K562 (cell line): ENCODE measurements around the gene NCOA3. TPM values are rescaled to one million over a fixed set of nuclear protein-coding genes. Genes with fewer than 3 reads are reported as not detected.
A peak's percentile ranks its signal among the peaks of the same experiment; 100 is the strongest.

Experiments used
- ATAC-seq: fragments of 200-7000 bp; cut with Tn5 transposase; 3 replicates; pipeline ENCODE4 v1.9.1; 2020; ENCODE audit warnings: moderate library complexity
- BruUV-seq: library from RNA; stranded (reverse); fragments of 400-500 nt; replicated peaks from 2 replicates; lab custom pipeline; 2021; lab: Mats Ljungman, UMichigan
- CTCF ChIA-PET: fragments of 300-600 bp; formaldehyde crosslinking; extraction: SDS; loops from one replicate; lab custom pipeline; 2021; ENCODE audit warnings: low intra/inter-chr PET ratio; lab: Yijun Ruan, JAX
- POLR2A ChIA-PET: fragments of 300-600, 350-650 bp; sonication (Branson Sonifier 250); formaldehyde crosslinking; extraction: SDS; loops from one replicate; lab custom pipeline; 2021; ENCODE audit warnings: antibody characterized with exemption, inconsistent platforms; lab: Yijun Ruan, JAX
- DNase-seq, 4 experiments: peaks; one replicate each; pipeline versions ENCODE4 v3.0.0 to v3.0.0-alpha.2; 2011 to 2018; ENCODE audit warnings: low spot score in 3 of 4, mixed read lengths in 3 of 4; ENCODE audit errors: extremely low read depth in 1 of 4
- FAIRE-seq: peaks from 2 replicates; lab custom pipeline; 2011; peaks lifted over from hg19 to GRCh38; lab: Jason Lieb, UNC
- H2AFZ ChIP-seq: 2 replicates; pipeline ENCODE4 v1.6.0; 2011; ENCODE audit warnings: low read depth, low read length, control low read depth, inconsistent platforms
- H3K27ac ChIP-seq: fragments of 200-600 bp; 3 replicates; pipeline ENCODE4 v1.8.0; 2011; ENCODE audit warnings: low read depth, mild to moderate bottlenecking, control low read depth, inconsistent platforms, low read length, moderate library complexity, mixed read lengths; ENCODE audit errors: extremely low read depth
- H3K27me3 ChIP-seq, 2 experiments: fragments of 300-600 bp in 1 of 2; 2 replicates in 1 of 2; 3 replicates in 1 of 2; pipeline versions ENCODE4 v1.6.0 to v1.8.0; 2011; ENCODE audit warnings: inconsistent platforms in 2 of 2, low read length in 2 of 2, mild to moderate bottlenecking in 1 of 2, mixed read lengths in 1 of 2, moderate library complexity in 1 of 2; ENCODE audit not compliant: control insufficient read depth in 2 of 2, insufficient read depth in 2 of 2
- H3K36me3 ChIP-seq: fragments of 300-600 bp; 3 replicates; pipeline ENCODE4 v1.8.0; 2011; ENCODE audit warnings: mild to moderate bottlenecking, low read length, inconsistent platforms; ENCODE audit not compliant: control insufficient read depth, insufficient read depth
- H3K4me1 ChIP-seq, 2 experiments: fragments of 200-600 bp in 1 of 2; replicated peaks in 1 of 2; 2 replicates in 1 of 2; 3 replicates in 1 of 2; pipeline versions ENCODE4 v1.5.1 to v1.8.0; 2011; ENCODE audit warnings: inconsistent platforms in 2 of 2, low read length in 2 of 2, mild to moderate bottlenecking in 1 of 2, mixed read lengths in 1 of 2, moderate library complexity in 1 of 2; ENCODE audit not compliant: control insufficient read depth in 2 of 2, insufficient read depth in 2 of 2
- H3K4me2 ChIP-seq: 2 replicates; pipeline ENCODE4 v1.6.1; 2011; ENCODE audit warnings: low read length, control low read depth, inconsistent platforms, mixed read lengths; ENCODE audit not compliant: insufficient read depth
- H3K4me3 ChIP-seq: fragments of 200-600 bp; sonication (generic), shearing (Covaris generic); 2 replicates; pipeline ENCODE4 v1.5.1; 2016; ENCODE audit warnings: control low read depth, inconsistent platforms
- H3K79me2 ChIP-seq: fragments of 200-600 bp; 3 replicates; pipeline ENCODE4 v1.8.0; 2011; ENCODE audit warnings: low read length, inconsistent platforms; ENCODE audit not compliant: control insufficient read depth, insufficient read depth
- H3K9ac ChIP-seq, 2 experiments: 2 replicates each; pipeline versions ENCODE4 v1.6.0 to v1.6.1; 2011; ENCODE audit warnings: low read depth in 2 of 2, low read length in 2 of 2, control low read depth in 1 of 2, inconsistent platforms in 1 of 2, mild to moderate bottlenecking in 1 of 2, mixed read lengths in 1 of 2; ENCODE audit not compliant: insufficient read depth in 1 of 2
- H3K9me1 ChIP-seq: one replicate; pipeline ENCODE4 v1.6.0; 2011; ENCODE audit warnings: inconsistent platforms, mild to moderate bottlenecking, low read length, moderate library complexity; ENCODE audit not compliant: control insufficient read depth, insufficient read depth
- H3K9me3 ChIP-seq: replicated peaks from 2 replicates; pipeline ENCODE4 v1.5.1; 2011; ENCODE audit warnings: low read depth, low read length, inconsistent platforms; ENCODE audit not compliant: control insufficient read depth, insufficient read depth
- H4K20me1 ChIP-seq: replicated peaks from 2 replicates; pipeline ENCODE4 v1.6.1; 2011; ENCODE audit warnings: low read length, inconsistent platforms, mixed read lengths; ENCODE audit not compliant: control insufficient read depth, insufficient read depth
- BRCA1 ChIP-seq, 2 experiments: fragments of 450-650 bp in 1 of 2; sonication (generic) in 1 of 2; formaldehyde crosslinking in 1 of 2; IDR thresholded peaks; 2 replicates each; pipeline versions ENCODE4 v1.5.0 to v1.6.1; 2017 to 2020; ENCODE audit warnings: mild to moderate bottlenecking in 1 of 2, missing genetic modification reagents in 1 of 2
- C11orf30 ChIP-seq: fragments of 450-650 bp; IDR thresholded peaks from 2 replicates; pipeline ENCODE4 v1.6.1; 2016; ENCODE audit warnings: low read depth, mild to moderate bottlenecking
- EWSR1 ChIP-seq: fragments of 450-650 bp; IDR thresholded peaks from 2 replicates; pipeline ENCODE4 v1.6.1; 2018; ENCODE audit warnings: borderline replicate concordance, mild to moderate bottlenecking, low read depth, moderate library complexity; ENCODE audit not compliant: partially characterized antibody
- GATAD2A ChIP-seq: fragments of 450-650 bp; IDR thresholded peaks from 2 replicates; pipeline ENCODE4 v1.6.1; 2017
- NBN ChIP-seq: fragments of 450-650 bp; IDR thresholded peaks from 2 replicates; pipeline ENCODE4 v1.6.1; 2016; ENCODE audit warnings: low read depth, mild to moderate bottlenecking
- RBBP5 ChIP-seq: fragments of 200-600 bp; sonication (generic); IDR thresholded peaks from 2 replicates; pipeline ENCODE4 v1.6.1; 2012; ENCODE audit warnings: borderline replicate concordance, mild to moderate bottlenecking, low read length, control low read depth, inconsistent platforms; ENCODE audit not compliant: insufficient read depth, poor library complexity, severe bottlenecking
- RFX1 ChIP-seq: fragments of 450-650 bp; IDR thresholded peaks from 2 replicates; pipeline ENCODE4 v1.6.1; 2016; ENCODE audit warnings: mild to moderate bottlenecking, moderate library complexity
- SAFB2 ChIP-seq: fragments of 200-400 bp; formaldehyde crosslinking; IDR thresholded peaks from 2 replicates; pipeline ENCODE4 v1.6.1; 2018; ENCODE audit warnings: borderline replicate concordance, low read length, low read depth, moderate library complexity; ENCODE audit not compliant: severe bottlenecking
- TGIF2 ChIP-seq: sonication (generic); formaldehyde crosslinking; IDR thresholded peaks from 2 replicates; pipeline ENCODE4 v1.8.1; 2022; ENCODE audit warnings: mild to moderate bottlenecking, missing genetic modification reagents, moderate library complexity
- ZFP36 ChIP-seq: fragments of 150-350 bp; IDR thresholded peaks from 2 replicates; pipeline ENCODE4 v1.6.1; 2018; ENCODE audit warnings: low read length, low read depth; ENCODE audit not compliant: partially characterized antibody
- ZNF212 ChIP-seq: fragments of 450-650 bp; formaldehyde crosslinking; IDR thresholded peaks from 2 replicates; pipeline ENCODE4 v1.4.0; 2020; ENCODE audit warnings: mild to moderate bottlenecking
- ZNF3 ChIP-seq: fragments of 250-450 bp; sonication (Bioruptor Pico); IDR thresholded peaks from 2 replicates; pipeline ENCODE4 v1.5.0; 2021; ENCODE audit warnings: mild to moderate bottlenecking, moderate library complexity
- ZNF316 ChIP-seq: fragments of 450-650 bp; IDR thresholded peaks from 2 replicates; pipeline ENCODE4 v1.6.1; 2016
- WGBS: fragments of 100-300 bp; shearing (Covaris generic); methylation state at CpG from one replicate; pipeline ENCODE4 v1.1.6; 2016; ENCODE audit warnings: low coverage, mixed read lengths; ENCODE audit not compliant: insufficient coverage; ENCODE audit errors: missing lambda C conversion rate; 5-methylcytosine and 5-hydroxymethylcytosine counted together
- in situ Hi-C: fragments of 300-500 bp; cut with MboI; formaldehyde crosslinking; loops from 4 replicates; pipeline ENCODE4 v1.15.0; 2018; ENCODE audit warnings: inconsistent platforms, mixed read lengths
- intact Hi-C: fragments of 100-400 bp; cut with micrococcal nuclease; formaldehyde crosslinking; loops from 2 replicates; pipeline ENCODE4 v1.14.2; 2022
- polyA plus RNA-seq, 8 experiments: library from polyadenylated mRNA; depleted of rRNA in 4 of 8; stranded (reverse) in 5 of 8; unstranded in 3 of 8; fragments of >200 nt; fragmentation: Nextera tagmentation in 2 of 8; fragmentation: Illumina TruSeq in 1 of 8; extraction: Ambion mirVana in 2 of 8; extraction: Trizol in 1 of 8; gene quantifications; 2 replicates each; pipeline versions ENCODE4 v1.2.1 to v1.2.3, GENCODE V29; 2011 to 2014; ENCODE audit warnings: inconsistent platforms in 1 of 8, missing spikeins in 1 of 8
- total RNA-seq, 7 experiments: library from RNA; depleted of rRNA in 6 of 7; stranded (reverse); fragments of >200 nt in 6 of 7; fragmentation: Illumina TruSeq in 2 of 7; extraction: Trizol in 2 of 7; gene quantifications; 2 replicates each; pipeline versions ENCODE4 v1.2.1 to v1.2.3, GENCODE V29; 2011 to 2021; ENCODE audit warnings: low replicate concordance in 1 of 7
- TF ChIP-seq, protein P1 (sequence below), 2 experiments: fragments of 450-650 bp; IDR thresholded peaks; 2 replicates each; pipeline ENCODE4 v1.6.1; 2016
- TF ChIP-seq, protein P2 (sequence below): fragments of 250-450 bp; sonication (Bioruptor Pico); IDR thresholded peaks from 2 replicates; pipeline ENCODE4 v1.8.0; 2021; ENCODE audit warnings: moderate library complexity, mild to moderate bottlenecking, inconsistent platforms

NCOA3 gene
- total and polyA plus RNA-seq, 9 of the 15 experiments (the other 6 are each of a cell fraction or from before 2014, with no cell fraction given) = 3.2 to 24.3 (median 14.4) TPM

DNA sequence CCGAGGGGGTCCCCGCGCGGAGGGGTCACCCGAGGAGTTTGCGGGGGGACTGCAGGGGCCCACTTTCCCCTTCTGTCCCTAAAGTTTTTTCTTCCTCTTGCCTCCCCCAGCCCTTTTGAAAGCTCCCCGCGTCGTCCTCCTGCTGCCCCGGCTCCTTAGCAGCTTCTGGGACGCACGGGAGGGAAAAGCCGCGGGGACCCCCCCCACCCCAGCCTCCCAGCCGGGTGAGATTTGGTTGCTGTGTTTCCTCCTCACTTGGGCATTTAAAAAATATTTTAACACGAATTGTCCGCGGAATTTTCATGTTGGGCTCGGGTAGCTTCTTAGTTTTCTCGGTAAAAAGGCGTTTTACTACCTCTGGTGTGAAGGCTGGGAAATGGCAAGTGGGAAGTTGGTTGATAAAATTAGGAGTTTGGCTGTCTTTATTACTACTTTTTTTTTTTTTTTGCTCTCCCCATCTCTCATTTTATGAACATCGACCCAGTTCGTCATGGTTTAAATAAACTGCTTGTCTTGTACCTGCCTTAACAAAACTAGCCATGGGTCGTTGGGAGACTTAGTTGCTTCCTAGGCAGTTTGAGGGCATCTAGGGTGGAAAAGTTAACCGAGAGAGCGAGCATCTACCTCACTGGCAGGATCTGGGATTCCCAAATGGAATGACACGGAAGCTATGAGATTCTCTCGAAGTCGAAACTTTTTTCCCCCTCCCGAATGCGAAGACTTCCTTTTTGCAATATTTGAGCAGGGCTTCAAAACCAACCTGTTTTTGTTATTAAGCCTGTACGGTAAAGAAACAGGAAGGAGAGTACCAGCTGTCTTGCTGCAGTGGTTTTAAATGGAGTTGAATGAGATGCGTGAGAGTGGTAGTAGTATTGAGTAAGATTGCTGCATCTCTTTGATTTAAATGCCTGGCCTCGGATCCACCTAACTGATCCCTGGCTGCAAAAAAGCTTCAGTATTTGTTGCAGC is 868 bp downstream of the NCOA3 start (continued):
- TF ChIP-seq, protein P1, sequence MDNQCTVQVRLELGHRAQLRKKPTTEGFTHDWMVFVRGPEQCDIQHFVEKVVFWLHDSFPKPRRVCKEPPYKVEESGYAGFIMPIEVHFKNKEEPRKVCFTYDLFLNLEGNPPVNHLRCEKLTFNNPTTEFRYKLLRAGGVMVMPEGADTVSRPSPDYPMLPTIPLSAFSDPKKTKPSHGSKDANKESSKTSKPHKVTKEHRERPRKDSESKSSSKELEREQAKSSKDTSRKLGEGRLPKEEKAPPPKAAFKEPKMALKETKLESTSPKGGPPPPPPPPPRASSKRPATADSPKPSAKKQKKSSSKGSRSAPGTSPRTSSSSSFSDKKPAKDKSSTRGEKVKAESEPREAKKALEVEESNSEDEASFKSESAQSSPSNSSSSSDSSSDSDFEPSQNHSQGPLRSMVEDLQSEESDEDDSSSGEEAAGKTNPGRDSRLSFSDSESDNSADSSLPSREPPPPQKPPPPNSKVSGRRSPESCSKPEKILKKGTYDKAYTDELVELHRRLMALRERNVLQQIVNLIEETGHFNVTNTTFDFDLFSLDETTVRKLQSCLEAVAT (IDR thresholded peaks at IDR 0.05) = peak in 1 of 2 experiments; percentile 48; a peak in 1 of 4 replicates
- TF ChIP-seq TGIF2 (CRISPR knock-in tag) (no peak), NBN (0 out of 2 replicates have a peak, but pooled peaks have one; percentile 24), ZNF212 (CRISPR knock-in tag) (no peak), GATAD2A (0 out of 2 replicates have a peak, but pooled peaks have one; percentile 61)

DNA sequence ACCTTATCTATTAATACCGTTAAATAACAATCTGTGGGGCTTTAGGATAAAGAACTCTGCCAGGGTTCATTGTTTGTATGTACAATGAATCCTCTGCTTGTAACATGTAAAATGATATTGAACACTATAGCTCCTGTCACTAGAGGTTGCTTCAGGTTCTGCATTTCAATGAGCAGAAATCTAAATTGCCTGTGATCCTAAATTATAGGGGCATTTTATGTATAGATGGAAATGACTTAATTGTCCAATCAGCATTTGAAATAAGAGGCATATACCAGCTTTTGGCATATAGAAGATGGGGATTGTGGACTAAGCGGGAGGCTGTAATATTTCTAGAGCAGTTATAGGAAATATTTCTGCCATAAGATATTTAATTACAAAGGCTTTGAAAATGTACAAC is 2.0 kb downstream of the NCOA3 start:
- no peak for FAIRE-seq
- Histone ChIP-seq H3K79me2 (peaks cover 79% of the 10 kb centered on the region), H3K4me3 (peak overlapping the region; percentile 98), H3K4me1 (peaks cover 6 to 8% of the 10 kb centered on the region in 2 experiments; a peak in 3 of 5 replicates), H2AFZ (no peak overlapping the region), H3K9ac (peak overlapping the region in 1 of 2 experiments; percentile 91; a peak in 2 of 4 replicates), H3K9me3 (no peaks in the 10 kb centered on the region), H3K36me3 (no peaks in the 10 kb centered on the region), H3K27ac (no peak overlapping the region), H3K27me3 (no peaks in the 10 kb centered on the region), H3K9me1 (no peaks in the 10 kb centered on the region), H3K4me2 (peak overlapping the region; percentile 88), H4K20me1 (no peaks in the 10 kb centered on the region; the same call in 1 of the 2 replicates)
- POLR2A ChIA-PET = interaction anchor here (0.7 to 4.2 kb wide), 4 partner anchors 10 to 28 kb away, joined by 3 to 43 read pairs (median 19); no protein-coding TSS in a partner anchor
- DNase-seq = no peak
- no TSS peak for BruUV-seq
- 36% methylated on average over 2 of the region's 2 CpGs for WGBS
- intact Hi-C loops (loop anchor here (2.0 to 5.0 kb wide), 2 partner anchors 71 to 119 kb away; no protein-coding TSS in a partner anchor), in situ Hi-C loops (loop anchor here (10.0 kb wide), 1 partner anchor 121 kb away; no protein-coding TSS in a partner anchor)
- ATAC-seq = no peak
- CTCF ChIA-PET = no interaction called here
- TF ChIP-seq SAFB2 = no peak
- peak; percentile 2; the same call in 1 of the 2 replicates for TF ChIP-seq RFX1
- peak; percentile 64 for TF ChIP-seq ZNF316
- TF ChIP-seq ZNF3 (CRISPR knock-in tag) = no peak
- TF ChIP-seq RBBP5 = no peak
- TF ChIP-seq ZFP36 = no peak
- TF ChIP-seq, protein P2, sequence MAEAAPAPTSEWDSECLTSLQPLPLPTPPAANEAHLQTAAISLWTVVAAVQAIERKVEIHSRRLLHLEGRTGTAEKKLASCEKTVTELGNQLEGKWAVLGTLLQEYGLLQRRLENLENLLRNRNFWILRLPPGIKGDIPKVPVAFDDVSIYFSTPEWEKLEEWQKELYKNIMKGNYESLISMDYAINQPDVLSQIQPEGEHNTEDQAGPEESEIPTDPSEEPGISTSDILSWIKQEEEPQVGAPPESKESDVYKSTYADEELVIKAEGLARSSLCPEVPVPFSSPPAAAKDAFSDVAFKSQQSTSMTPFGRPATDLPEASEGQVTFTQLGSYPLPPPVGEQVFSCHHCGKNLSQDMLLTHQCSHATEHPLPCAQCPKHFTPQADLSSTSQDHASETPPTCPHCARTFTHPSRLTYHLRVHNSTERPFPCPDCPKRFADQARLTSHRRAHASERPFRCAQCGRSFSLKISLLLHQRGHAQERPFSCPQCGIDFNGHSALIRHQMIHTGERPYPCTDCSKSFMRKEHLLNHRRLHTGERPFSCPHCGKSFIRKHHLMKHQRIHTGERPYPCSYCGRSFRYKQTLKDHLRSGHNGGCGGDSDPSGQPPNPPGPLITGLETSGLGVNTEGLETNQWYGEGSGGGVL = no peak
- peak; percentile 15 for TF ChIP-seq EWSR1
- TF ChIP-seq BRCA1 (IDR thresholded peaks at IDR 0.05) = no peak
- no peak for TF ChIP-seq BRCA1 (CRISPR knock-in tag; IDR thresholded peaks at IDR 0.05)
- peak; percentile 29; the same call in 1 of the 2 replicates for TF ChIP-seq C11orf30
